HG03342 (cell line): ENCODE results near the gene MAML2.

Experiments
- ATAC-seq: cut with Tn5 transposase; IDR thresholded peaks from one replicate; pipeline ENCODE4 v1.9.1; 2021; ENCODE audit warnings: mild to moderate bottlenecking, moderate library complexity; ENCODE audit not compliant: unreplicated experiment

MAML2 gene

GRCh38 chr11:96026310-96026709 lies 316.7 kb downstream of the MAML2 start:
- no peak for ATAC-seq

- ATAC-seq, result no peak
Observed at GRCh38 chr11:96024666-96025065, 318.3 kb downstream of the MAML2 start.

DNA sequence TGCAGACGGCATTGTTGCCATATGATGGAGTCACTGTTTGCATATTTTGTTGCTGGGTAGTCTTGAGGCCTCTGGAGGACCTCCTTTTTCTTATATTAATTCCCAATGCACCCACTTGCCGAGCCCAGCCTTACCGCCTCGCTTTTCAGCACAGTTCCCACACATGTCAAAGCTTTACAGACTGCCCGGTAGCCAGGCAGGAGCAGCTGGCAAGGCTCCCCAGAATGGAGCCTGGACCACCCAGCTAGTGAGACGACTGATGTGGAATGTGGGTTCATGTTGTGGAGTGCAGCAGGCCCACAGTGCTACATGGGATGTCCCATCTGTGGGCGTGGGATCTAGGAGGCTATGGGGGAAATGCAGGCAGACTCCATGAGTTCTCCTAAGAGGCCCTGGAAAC lies 319.7 kb downstream of the MAML2 start:
- ATAC-seq, result no peak

DNA sequence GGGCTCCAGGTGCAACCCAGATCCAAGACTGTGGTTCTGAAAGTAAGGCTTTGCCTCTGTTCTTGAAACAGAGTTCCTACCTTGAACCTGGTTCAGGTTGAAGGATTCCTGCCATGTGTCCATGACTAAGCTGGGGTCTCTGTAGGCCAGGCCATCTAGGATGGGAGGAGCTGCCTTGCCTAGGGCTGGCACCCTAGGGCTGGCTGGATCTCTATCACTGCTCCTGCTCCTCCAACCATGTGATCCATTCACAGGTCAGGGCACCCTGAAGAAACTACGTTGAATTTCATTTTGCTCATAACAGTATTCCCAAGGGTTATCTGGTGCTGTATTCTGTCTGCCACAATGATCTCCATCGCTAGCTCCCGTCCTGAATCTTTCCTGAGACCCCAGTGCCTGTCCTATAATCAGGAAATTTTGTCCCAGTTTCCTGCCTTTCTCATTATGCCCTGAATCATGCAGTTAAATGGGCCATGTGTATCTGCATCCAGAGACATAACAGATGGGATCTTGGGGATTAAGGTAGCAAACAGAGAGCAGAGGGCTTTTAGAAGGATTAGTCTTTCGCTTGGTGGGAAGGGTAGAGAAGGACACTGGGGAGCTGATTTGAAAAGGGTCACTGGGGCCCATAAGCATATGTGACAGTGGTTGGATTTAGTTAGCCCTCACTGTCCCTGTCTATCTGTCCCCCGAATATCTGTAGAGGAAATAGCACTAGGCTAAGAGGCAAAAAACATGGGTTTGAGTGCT lies 320.9 kb downstream of the MAML2 start:
- ATAC-seq, result no peak

DNA sequence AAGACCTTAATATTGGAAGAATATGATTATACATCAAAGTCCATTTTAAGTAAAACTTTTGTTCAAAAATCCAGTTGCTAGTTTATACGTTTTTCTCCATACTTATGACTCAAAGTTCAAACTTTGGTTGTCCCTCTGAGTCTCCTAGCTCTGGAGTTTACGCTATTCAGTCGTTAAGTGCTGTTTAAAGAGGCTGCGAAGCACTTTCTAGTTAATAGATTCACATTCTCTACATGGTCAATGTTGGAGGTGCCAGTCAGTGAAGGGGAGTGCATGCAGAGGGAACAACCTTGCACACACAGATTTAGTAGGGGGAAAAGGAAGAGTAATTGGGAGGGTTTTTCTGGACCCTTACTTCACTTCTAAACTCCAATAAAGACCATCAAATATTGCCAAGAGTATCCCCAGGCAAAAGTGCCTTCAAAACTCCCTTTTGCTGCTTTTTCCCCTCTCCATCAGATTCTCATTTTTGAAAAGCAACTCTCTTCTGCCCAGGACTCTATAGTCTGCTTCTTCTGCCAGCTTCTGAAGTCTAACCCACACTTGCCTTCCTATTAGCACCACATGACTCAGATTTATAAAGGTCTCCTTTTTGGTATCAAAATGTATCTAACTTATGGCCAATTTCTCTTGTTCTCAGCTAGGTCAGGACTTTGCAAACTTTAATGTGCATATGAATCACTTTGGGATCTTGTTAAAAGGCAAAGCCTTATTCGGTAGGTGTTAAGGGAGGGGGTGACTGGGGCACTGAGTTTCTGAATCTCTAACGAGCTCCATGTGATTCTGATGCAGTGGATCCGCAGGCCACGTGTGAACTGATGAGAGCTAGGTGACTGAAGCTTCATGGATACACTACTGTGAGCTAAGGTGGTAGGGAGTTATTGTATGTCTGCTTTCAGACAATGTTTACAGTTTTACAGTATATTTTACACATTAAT lies 322.9 kb downstream of the MAML2 start:
- no peak for ATAC-seq

DNA sequence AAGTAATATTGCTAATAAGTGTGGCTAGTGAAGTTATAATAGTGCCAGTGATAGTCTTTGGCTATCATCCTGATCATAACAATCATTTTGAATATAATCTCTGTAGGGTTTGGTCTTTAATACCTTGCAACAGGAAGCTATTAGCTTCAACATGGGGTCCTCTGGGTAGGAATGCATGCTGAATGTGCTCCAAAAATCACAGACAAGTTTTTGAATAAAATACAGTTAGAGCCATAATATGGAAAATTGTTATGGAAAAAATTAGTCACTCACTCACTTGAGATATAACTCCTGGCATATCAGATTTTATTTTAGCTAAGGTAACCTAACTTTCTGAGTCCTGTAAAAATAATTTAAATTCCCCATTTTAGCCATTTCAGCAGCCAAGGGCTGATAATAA lies 323.7 kb downstream of the MAML2 start:
- ATAC-seq, result no peak

DNA sequence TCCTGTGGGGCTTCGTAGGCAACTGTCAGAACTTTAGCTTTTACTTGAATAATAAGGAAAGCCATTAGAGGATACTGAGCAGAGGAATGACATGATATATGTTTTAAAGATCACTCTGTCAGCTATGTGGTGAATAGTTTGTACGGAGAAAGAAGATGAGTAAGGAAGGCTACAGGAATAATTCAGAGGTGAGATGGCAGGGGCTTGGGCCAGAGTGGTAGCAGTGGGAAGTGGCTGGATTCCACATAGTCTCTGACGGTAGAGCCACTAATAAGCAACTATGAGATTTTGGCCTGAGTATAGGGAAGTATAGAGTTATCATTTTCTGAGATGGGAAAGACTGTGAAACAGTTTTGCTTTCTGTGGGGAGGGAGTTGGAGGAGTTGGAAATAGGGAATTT lies 325.1 kb downstream of the MAML2 start:
- no peak for ATAC-seq

DNA sequence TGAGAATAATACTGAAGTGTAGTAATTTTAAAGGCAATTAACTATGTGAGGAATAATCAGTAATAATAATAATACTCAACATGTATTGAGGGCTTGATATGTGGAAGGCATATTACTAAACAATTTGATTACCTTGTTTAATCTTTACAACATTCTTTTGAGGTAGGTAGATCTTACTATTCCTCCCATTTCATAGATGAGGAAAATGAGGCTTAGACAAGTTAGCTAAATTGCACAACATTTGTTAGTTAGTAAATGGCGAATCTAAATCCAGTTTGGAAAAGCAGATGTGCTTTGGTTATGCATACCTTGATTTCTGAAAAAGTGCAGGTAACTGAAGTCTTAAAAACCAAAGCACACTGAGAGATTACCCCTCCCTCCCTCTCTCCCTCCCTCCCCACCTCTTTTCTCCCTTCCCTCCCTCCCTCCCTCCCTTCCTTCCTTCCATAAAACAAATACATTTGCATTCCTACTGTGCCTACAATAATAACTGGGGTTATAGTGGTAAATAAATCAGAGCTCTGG lies 326.0 kb downstream of the MAML2 start:
- no peak for ATAC-seq

- ATAC-seq, result no peak
Observed at GRCh38 chr11:96015906-96016565, 327.0 kb downstream of the MAML2 start.

- ATAC-seq, result peak; percentile 31
Observed at GRCh38 chr11:96014217-96014616, 328.8 kb downstream of the MAML2 start.

DNA sequence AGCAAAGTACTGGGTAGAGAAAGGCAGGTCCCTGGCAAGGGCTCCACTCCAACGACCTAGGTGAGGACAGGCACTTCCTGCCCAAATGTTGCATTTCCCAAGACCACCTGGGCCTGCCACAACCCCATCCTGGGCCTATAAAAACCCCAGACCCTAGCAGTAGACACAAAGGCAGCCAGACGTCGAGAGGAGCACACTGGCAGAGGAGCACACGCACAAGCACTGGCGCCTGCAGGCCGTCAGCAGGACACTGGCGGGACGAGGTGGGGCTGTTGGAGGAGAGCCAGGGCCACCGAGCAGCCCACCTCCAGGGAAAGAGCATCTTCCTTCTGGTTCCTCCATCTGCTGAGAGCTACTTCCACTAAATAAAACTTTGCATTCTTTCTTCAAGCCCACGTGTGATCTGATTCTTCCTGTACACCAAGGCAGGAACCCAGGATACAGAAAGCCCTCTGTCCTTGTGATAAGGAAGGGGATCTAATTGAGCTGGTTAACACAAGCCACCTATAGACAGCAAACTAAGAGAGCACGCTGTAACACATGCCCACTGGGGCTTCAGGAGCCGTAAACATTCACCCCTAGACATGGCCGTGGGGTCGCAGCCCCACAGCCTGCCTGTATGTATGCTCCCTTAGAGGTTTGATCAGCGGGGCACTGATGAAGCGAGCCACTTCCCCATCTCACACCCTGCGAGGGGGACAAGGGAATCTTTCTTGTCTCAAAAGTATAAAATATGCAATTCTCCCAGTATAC lies 329.4 kb downstream of the MAML2 start:
- ATAC-seq, result peak; percentile 5

GRCh38 chr11:96012086-96012824 lies 330.7 kb downstream of the MAML2 start:
- peak; percentile 91 for ATAC-seq

- ATAC-seq, result no peak
Observed at GRCh38 chr11:96010683-96011082, 332.3 kb downstream of the MAML2 start.

DNA sequence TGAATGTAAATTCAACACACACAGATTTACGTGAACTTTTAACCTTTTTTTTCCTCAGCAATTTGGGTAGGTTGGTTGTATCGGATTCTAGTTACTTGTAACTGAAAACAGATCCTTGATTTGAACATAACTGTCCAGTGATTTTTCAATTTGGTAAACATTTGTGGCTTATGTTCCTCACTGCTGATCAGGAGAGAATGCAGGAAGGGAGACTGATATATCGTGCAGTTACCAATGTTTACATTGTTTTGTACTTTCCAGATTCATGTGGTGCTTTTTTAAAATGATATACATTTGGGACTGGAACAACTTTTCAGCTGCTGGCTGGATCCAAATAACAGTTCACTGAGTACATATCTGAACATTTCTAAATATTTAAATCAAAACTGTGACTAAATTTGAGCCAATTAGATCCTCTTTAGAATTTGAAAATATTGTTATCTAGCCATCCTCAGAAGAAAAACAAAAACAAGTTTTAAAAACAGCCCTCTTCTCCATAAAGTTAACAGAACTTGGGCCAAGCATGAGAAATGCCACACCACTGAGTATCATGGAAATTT lies 334.8 kb downstream of the MAML2 start:
- no peak for ATAC-seq

DNA sequence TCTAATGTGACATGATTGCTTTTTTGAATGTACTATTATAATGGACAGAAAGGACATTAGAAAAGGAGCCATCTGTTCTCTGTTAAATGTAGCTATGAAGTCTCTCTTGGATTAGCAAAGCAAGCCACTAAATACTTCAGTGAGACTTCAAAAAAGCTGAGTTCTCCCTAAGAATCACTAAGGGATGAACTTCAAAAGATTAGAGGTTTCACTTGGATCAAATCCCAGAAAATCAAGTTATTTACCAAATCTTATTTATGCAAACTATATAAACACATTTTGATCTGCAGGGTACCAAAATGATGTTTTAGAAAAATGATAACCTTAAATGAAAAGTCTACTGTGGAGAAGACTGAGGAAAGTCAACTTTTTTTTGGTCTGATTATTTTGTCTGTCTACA lies 337.0 kb downstream of the MAML2 start:
- no peak for ATAC-seq

DNA sequence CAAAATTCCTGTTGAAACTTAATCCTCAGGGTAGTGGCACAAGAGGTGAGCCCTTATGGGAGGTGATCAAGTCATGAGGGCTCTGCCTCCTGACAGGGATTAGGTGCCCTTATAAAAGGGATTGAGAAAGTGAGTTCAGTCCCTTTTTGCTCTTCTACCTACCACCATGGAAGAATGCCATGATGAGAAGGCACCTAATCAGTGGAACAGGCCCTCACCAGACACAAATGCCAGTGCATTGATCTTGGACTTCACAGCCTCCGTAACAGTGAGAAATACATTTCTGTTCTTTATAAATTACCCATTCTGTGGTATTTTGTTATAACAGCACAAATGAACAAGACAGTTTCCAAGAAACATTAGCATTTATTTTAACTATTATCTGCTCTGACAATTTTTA lies 338.1 kb downstream of the MAML2 start:
- ATAC-seq, result no peak

GRCh38 chr11:96002754-96003290 lies 340.2 kb downstream of the MAML2 start:
- ATAC-seq, result no peak

- ATAC-seq, result no peak
Observed at GRCh38 chr11:96002339-96002738, 340.7 kb downstream of the MAML2 start.

DNA sequence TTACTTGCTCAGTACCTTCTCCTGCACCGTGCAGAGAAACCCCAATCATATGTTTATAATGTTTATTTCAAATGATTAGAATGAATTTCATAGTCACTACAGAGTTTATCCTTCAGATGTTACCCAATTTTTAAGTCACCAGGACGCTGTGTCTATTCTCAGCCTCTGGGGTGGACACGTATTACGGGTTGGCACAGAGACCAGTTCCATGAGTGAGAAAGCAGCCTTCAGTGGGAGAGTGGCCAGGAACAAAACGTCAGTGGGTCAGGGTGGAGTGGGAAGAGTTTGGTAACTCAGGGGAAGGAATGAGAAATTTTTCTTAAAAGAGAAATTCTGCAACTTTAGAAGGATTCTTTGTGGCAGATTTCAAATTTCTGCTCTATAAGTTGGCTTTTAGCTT lies 342.0 kb downstream of the MAML2 start:
- ATAC-seq, result no peak
